OCI-LY7 (cell line): ENCODE results near the gene CNTNAP5. TPM values are rescaled to one million over a fixed set of nuclear protein-coding genes. Genes with fewer than 3 reads are reported as not detected.

ENCODE experiments used
- BruUV-seq: library from RNA; stranded (reverse); fragments of 400-500 nt; replicated peaks from 2 replicates; lab custom pipeline; 2021; lab: Mats Ljungman, UMichigan
- CTCF ChIA-PET: fragments of 300-600 bp; sonication (Branson Sonifier 250); formaldehyde crosslinking; loops from one replicate; lab custom pipeline; 2022; ENCODE audit warnings: antibody characterized with exemption; ENCODE audit not compliant: unreplicated experiment; lab: Charles Lee
- POLR2A ChIA-PET: fragments of 300-600 bp; sonication (Branson Sonifier 250); formaldehyde crosslinking; loops from one replicate; lab custom pipeline; 2022; ENCODE audit warnings: antibody characterized with exemption; lab: Charles Lee
- DNase-seq: peaks from one replicate; pipeline ENCODE4 v3.0.0-alpha.2; 2015; ENCODE audit warnings: low spot score
- H2AFZ ChIP-seq: fragments of 200-600 bp; sonication (generic), shearing (Covaris generic); 2 replicates; pipeline ENCODE4 v1.6.1; 2014; ENCODE audit warnings: mild to moderate bottlenecking, antibody characterized with exemption, low read length, moderate library complexity
- H3K27ac ChIP-seq: fragments of 200-600 bp; sonication (generic); 2 replicates; pipeline ENCODE4 v1.5.1; 2014; ENCODE audit warnings: mixed run types, low read depth, mild to moderate bottlenecking, moderate library complexity, low read length, inconsistent platforms; ENCODE audit not compliant: poor library complexity, severe bottlenecking
- H3K36me3 ChIP-seq: fragments of 200-600 bp; sonication (generic); 2 replicates; pipeline ENCODE4 v1.6.1; 2014; ENCODE audit warnings: mild to moderate bottlenecking, antibody characterized with exemption, low read length, moderate library complexity, mixed read lengths; ENCODE audit not compliant: insufficient read depth
- H3K4me1 ChIP-seq: fragments of 200-600 bp; sonication (generic); 2 replicates; pipeline ENCODE4 v1.5.1; 2014; ENCODE audit warnings: mild to moderate bottlenecking, low read length; ENCODE audit not compliant: insufficient read depth, poor library complexity, severe bottlenecking
- H3K4me2 ChIP-seq: fragments of 200-600 bp; sonication (generic); 2 replicates; pipeline ENCODE4 v1.6.1; 2014; ENCODE audit warnings: mild to moderate bottlenecking, low read length
- H3K4me3 ChIP-seq: fragments of 200-600 bp; sonication (generic); 2 replicates; pipeline ENCODE4 v1.5.1; 2014; ENCODE audit warnings: mild to moderate bottlenecking, low read depth, low read length; ENCODE audit not compliant: poor library complexity, severe bottlenecking
- H3K79me2 ChIP-seq: fragments of 200-600 bp; sonication (generic); 2 replicates; pipeline ENCODE4 v1.6.1; 2016; ENCODE audit warnings: low read depth, mild to moderate bottlenecking, low read length, moderate library complexity, mixed read lengths; ENCODE audit not compliant: insufficient read depth
- H3K9me2 ChIP-seq: fragments of 200-600 bp; sonication (generic); 2 replicates; pipeline ENCODE4 v1.6.1; 2016; ENCODE audit warnings: mild to moderate bottlenecking, low read length, mixed read lengths; ENCODE audit not compliant: insufficient read depth
- H3K9me3 ChIP-seq: fragments of 200-600 bp; sonication (generic); 2 replicates; pipeline ENCODE4 v1.6.1; 2014; ENCODE audit warnings: mild to moderate bottlenecking, mixed run types, low read length, mixed read lengths
- H4K20me1 ChIP-seq: fragments of 200-600 bp; sonication (generic); 2 replicates; pipeline ENCODE4 v1.6.1; 2014; ENCODE audit warnings: mild to moderate bottlenecking, antibody characterized with exemption, low read length, moderate library complexity, mixed read lengths; ENCODE audit not compliant: insufficient read depth
- EZH2phosphoT487 ChIP-seq: fragments of 200-600 bp; sonication (generic); IDR thresholded peaks from 2 replicates; pipeline ENCODE4 v1.6.1; 2018; ENCODE audit warnings: low read depth, borderline replicate concordance, mild to moderate bottlenecking, mixed run types, antibody characterized with exemption, low read length, moderate library complexity, mixed read lengths
- intact Hi-C: fragments of 100-400 bp; cut with micrococcal nuclease; formaldehyde crosslinking; loops from one replicate; pipeline ENCODE4 v1.10.0; 2022; ENCODE audit not compliant: unreplicated experiment
- total RNA-seq, 2 experiments: library from RNA; depleted of rRNA in 1 of 2; stranded (reverse); fragments of >200 nt in 1 of 2; shearing (Covaris generic) in 1 of 2; gene quantifications; 2 replicates each; pipeline ENCODE4 v1.2.3, GENCODE V29; 2014 to 2022
- TF ChIP-seq, protein P1 (sequence below): fragments of 200-600 bp; sonication (generic); conservative IDR thresholded peaks from 2 replicates; pipeline ENCODE4 v1.5.1; 2014; ENCODE audit warnings: mild to moderate bottlenecking, antibody characterized with exemption, low read length, moderate library complexity, mixed read lengths

CNTNAP5 gene
- total RNA-seq, 2 experiments from 2014 or later = not detected

DNA sequence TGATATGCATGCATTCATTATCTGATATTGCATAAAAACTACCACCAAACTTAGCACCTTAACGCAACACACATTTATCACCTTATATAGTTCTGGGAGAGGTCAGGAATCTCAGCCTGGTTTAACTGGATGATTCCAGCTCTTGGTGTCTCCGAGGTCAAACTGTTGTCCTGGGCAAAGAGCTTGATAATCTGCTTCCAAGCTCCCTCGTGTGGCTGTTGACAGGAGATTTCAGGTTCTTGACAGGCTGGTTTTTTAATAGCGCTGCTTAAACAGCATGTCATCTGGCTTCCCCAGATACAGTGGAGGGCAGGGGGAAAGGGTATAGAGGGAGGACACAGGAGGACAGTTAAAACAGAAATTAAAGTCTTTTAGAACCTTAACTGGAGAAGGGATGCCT is 785.0 kb downstream of the CNTNAP5 start:
- DNase-seq = no peak
- no peak overlapping the region for H3K27ac ChIP-seq

DNA sequence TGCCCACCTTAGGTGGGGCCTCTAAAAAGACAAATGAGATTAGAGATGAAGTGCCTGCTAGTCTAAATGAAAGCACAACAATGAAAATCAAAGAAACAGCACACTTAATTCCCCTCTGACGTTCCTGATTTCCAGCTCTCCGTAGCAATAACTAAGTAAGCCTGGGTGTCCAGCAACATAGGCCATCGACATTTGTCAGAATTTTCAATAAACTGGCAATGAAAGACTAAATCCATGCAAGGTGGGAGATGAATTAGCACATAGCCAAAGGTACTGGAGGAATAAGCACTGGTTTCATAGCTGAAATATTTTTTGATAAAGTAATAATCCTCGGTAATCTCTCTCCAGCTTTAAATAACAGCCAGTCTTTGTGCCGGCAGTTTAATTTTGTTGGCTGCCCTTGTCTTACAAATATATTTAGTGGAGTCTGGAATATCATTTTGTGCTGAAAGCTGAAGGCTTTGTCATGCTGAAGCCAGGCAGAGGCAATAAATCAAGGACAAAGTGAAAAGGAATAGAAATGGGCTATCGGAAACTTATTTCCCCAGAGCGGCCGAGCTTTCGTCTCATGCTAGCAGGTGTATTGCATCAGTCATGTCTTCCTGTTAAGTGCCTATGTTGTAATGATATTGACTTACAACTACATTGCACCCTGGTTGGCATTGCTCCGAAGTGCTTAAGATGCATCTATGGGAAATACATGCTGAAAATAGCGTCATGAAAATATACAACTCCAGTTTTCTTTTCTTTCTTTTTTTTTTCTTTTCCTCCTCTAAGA is 790.1 kb downstream of the CNTNAP5 start:
- ChIA-PET CTCF (no interaction called here), POLR2A (interaction anchor here (0.6 to 0.8 kb wide), 4 partner anchors 10 to 94 kb away, joined by 3 to 4 read pairs (median 3); no protein-coding TSS in a partner anchor)
- DNase-seq = no peak
- H3K4me2 ChIP-seq = no peak overlapping the region
- no peak overlapping the region for H3K4me3 ChIP-seq
- intact Hi-C loops = no loop called here
- no peak overlapping the region for H3K27ac ChIP-seq
- no peaks in the 10 kb centered on the region for H3K79me2 ChIP-seq
- BruUV-seq = no TSS peak
- H3K9me3 ChIP-seq = no peaks in the 10 kb centered on the region
- no peak for TF ChIP-seq EZH2phosphoT487
- TF ChIP-seq, protein P1, sequence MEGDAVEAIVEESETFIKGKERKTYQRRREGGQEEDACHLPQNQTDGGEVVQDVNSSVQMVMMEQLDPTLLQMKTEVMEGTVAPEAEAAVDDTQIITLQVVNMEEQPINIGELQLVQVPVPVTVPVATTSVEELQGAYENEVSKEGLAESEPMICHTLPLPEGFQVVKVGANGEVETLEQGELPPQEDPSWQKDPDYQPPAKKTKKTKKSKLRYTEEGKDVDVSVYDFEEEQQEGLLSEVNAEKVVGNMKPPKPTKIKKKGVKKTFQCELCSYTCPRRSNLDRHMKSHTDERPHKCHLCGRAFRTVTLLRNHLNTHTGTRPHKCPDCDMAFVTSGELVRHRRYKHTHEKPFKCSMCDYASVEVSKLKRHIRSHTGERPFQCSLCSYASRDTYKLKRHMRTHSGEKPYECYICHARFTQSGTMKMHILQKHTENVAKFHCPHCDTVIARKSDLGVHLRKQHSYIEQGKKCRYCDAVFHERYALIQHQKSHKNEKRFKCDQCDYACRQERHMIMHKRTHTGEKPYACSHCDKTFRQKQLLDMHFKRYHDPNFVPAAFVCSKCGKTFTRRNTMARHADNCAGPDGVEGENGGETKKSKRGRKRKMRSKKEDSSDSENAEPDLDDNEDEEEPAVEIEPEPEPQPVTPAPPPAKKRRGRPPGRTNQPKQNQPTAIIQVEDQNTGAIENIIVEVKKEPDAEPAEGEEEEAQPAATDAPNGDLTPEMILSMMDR = no peak
- no peaks in the 10 kb centered on the region for H3K36me3 ChIP-seq
- no peak overlapping the region for H2AFZ ChIP-seq
- no peaks in the 10 kb centered on the region for H3K9me2 ChIP-seq
- H3K4me1 ChIP-seq = no peaks in the 10 kb centered on the region
- no peaks in the 10 kb centered on the region for H4K20me1 ChIP-seq

More for the DNA sequence above, 785.0 kb downstream of the CNTNAP5 start:
- Histone ChIP-seq H3K9me2 (no peaks in the 10 kb centered on the region), H3K4me2 (no peak overlapping the region), H3K9me3 (no peaks in the 10 kb centered on the region), H3K79me2 (no peaks in the 10 kb centered on the region), H3K36me3 (no peaks in the 10 kb centered on the region), H3K4me3 (no peak overlapping the region), H2AFZ (no peak overlapping the region), H3K4me1 (no peaks in the 10 kb centered on the region), H4K20me1 (no peaks in the 10 kb centered on the region)
- ChIA-PET CTCF (no interaction called here), POLR2A (no interaction called here)
- BruUV-seq = no TSS peak
- TF ChIP-seq, protein P1 = no peak
- no peak for TF ChIP-seq EZH2phosphoT487
- intact Hi-C loops = no loop called here

DNA sequence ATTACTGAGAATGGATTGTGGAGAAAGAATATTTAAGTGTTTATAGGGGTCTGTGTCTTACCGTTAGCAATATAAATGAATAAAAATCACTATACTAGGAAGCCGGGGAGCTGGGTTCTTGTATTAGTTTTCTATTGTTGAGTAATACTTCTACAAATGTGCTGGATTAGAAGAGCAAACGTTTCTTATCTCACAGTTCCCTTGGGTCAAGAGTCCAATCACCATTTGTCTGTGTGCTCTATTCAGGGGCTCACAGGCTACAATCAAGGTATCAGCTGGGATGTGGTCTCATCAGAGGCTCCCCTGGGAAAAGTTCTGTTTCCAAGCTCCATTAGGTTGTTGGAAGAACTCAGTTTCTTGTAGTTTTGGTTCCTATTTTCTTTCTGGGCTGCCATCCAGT is 790.9 kb downstream of the CNTNAP5 start:
- DNase-seq = no peak
- TF ChIP-seq, protein P1 = no peak
- no peak for TF ChIP-seq EZH2phosphoT487
- no peaks in the 10 kb centered on the region for H3K79me2 ChIP-seq
- no peaks in the 10 kb centered on the region for H3K4me1 ChIP-seq
- no peaks in the 10 kb centered on the region for H4K20me1 ChIP-seq
- H3K4me3 ChIP-seq = no peak overlapping the region
- CTCF ChIA-PET = no interaction called here
- POLR2A ChIA-PET = interaction anchor here (0.5 to 0.8 kb wide), 3 partner anchors 10 to 163 kb away, joined by 3 to 4 read pairs (median 3); no protein-coding TSS in a partner anchor
- H3K27ac ChIP-seq = no peak overlapping the region
- H3K9me2 ChIP-seq = no peaks in the 10 kb centered on the region
- no peaks in the 10 kb centered on the region for H3K36me3 ChIP-seq
- no peak overlapping the region for H3K4me2 ChIP-seq
- H3K9me3 ChIP-seq = no peaks in the 10 kb centered on the region
- intact Hi-C loops = no loop called here
- no TSS peak for BruUV-seq
- no peak overlapping the region for H2AFZ ChIP-seq
